ENCODE measurements around the gene LAIR1.
"Not testable (repeated sequence)": the region's sequence is repeated elsewhere in the genome, so short reads cannot be mapped to it uniquely, and the experiment has no call there.

The LAIR1 gene

GRCh38 chr19:54364775-54365257 is at the start of gene LAIR1:
Gene LAIR1 (minus strand): TSS chr19:54364931. CDS start chr19:54364804, 127 bp downstream.
- DNase-seq = peak; percentile 44 to 63

GRCh38 chr19:54414156-54414555 is 49.4 kb upstream of the LAIR1 start:
- DNase-seq = no peak

- no peak for DNase-seq
Observed at GRCh38 chr19:54412877-54413276, 48.1 kb upstream of the LAIR1 start.

- no peak for DNase-seq
Observed at GRCh38 chr19:54411033-54411432, 46.3 kb upstream of the LAIR1 start.

GRCh38 chr19:54408456-54409026 is 43.8 kb upstream of the LAIR1 start:
- no peak for DNase-seq

- no peak for DNase-seq
Observed at GRCh38 chr19:54407780-54408179, 43.0 kb upstream of the LAIR1 start.

GRCh38 chr19:54405628-54406027 is 40.9 kb upstream of the LAIR1 start:
- no peak for DNase-seq

- DNase-seq = no peak
Observed at GRCh38 chr19:54403054-54403453, 38.3 kb upstream of the LAIR1 start.

GRCh38 chr19:54400913-54401312 is 36.2 kb upstream of the LAIR1 start:
- DNase-seq = no peak

GRCh38 chr19:54399189-54399588 is 34.5 kb upstream of the LAIR1 start:
- no peak for DNase-seq

GRCh38 chr19:54395685-54396084 is 31.0 kb upstream of the LAIR1 start:
- DNase-seq = no peak

GRCh38 chr19:54393381-54393780 is 28.6 kb upstream of the LAIR1 start:
- no peak for DNase-seq

GRCh38 chr19:54392105-54392504 is 27.4 kb upstream of the LAIR1 start:
- no peak for DNase-seq

- no peak for DNase-seq
Observed at GRCh38 chr19:54391589-54392061, 26.9 kb upstream of the LAIR1 start.

- DNase-seq = peak; percentile 75 to 76
Observed at GRCh38 chr19:54390942-54391577, 26.3 kb upstream of the LAIR1 start.

- peak in 1 of 2 donors; percentile 15 for DNase-seq
Observed at GRCh38 chr19:54389553-54389952, 24.8 kb upstream of the LAIR1 start.

GRCh38 chr19:54388802-54389139 is 24.0 kb upstream of the LAIR1 start:
- DNase-seq = no peak

GRCh38 chr19:54387991-54388801 is 23.5 kb upstream of the LAIR1 start:
- DNase-seq = peak; percentile 24 to 44

GRCh38 chr19:54383330-54383729 is 18.6 kb upstream of the LAIR1 start:
- no peak for DNase-seq

GRCh38 chr19:54382041-54382440 is 17.3 kb upstream of the LAIR1 start:
- DNase-seq = not testable (repeated sequence)

- DNase-seq = no peak
Observed at GRCh38 chr19:54380897-54381296, 16.2 kb upstream of the LAIR1 start.

GRCh38 chr19:54379187-54379678 is 14.5 kb upstream of the LAIR1 start:
- DNase-seq = no peak

GRCh38 chr19:54376610-54377285 is 12.0 kb upstream of the LAIR1 start:
- DNase-seq = no peak

Measured in CD4-positive, alpha-beta T cell treated with Interferon alpha-2 for 1 hour (primary cell).